GM12872 (cell line): ENCODE results near the gene FGD6.

Experiments
- TF ChIP-seq, protein P1 (sequence below): IDR thresholded peaks from 3 replicates; pipeline ENCODE4 v1.5.1; 2011; ENCODE audit warnings: low read depth, mild to moderate bottlenecking, low read length, moderate library complexity; ENCODE audit not compliant: insufficient read depth

The FGD6 gene

DNA sequence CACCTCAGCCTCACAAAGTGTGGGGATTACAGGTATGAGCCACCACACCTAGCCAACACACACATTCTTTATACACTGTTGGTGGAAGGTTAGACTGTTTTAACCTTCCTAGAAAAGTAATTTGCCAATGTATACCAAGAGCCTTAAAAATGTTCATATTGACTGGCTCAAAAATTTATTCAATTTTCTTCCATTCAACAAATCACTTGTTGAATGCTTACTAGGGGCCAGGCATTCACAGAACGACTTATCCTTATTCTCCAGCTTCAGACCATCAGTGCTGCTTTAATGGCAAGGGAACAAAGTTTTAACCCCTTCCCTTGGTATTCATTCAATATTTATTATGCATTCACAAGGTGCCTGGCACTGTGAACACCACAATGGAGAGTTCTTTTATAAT is 146.9 kb downstream of the FGD6 start:
- TF ChIP-seq, protein P1, sequence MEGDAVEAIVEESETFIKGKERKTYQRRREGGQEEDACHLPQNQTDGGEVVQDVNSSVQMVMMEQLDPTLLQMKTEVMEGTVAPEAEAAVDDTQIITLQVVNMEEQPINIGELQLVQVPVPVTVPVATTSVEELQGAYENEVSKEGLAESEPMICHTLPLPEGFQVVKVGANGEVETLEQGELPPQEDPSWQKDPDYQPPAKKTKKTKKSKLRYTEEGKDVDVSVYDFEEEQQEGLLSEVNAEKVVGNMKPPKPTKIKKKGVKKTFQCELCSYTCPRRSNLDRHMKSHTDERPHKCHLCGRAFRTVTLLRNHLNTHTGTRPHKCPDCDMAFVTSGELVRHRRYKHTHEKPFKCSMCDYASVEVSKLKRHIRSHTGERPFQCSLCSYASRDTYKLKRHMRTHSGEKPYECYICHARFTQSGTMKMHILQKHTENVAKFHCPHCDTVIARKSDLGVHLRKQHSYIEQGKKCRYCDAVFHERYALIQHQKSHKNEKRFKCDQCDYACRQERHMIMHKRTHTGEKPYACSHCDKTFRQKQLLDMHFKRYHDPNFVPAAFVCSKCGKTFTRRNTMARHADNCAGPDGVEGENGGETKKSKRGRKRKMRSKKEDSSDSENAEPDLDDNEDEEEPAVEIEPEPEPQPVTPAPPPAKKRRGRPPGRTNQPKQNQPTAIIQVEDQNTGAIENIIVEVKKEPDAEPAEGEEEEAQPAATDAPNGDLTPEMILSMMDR, result no peak

- TF ChIP-seq, protein P1, result no peak
Observed at GRCh38 chr12:95066091-95066855, 151.0 kb downstream of the FGD6 start.

GRCh38 chr12:95060951-95061350 is 156.3 kb downstream of the FGD6 start:
- TF ChIP-seq, protein P1, result no peak

- TF ChIP-seq, protein P1, result no peak
Observed at GRCh38 chr12:95059984-95060383, 157.3 kb downstream of the FGD6 start.

DNA sequence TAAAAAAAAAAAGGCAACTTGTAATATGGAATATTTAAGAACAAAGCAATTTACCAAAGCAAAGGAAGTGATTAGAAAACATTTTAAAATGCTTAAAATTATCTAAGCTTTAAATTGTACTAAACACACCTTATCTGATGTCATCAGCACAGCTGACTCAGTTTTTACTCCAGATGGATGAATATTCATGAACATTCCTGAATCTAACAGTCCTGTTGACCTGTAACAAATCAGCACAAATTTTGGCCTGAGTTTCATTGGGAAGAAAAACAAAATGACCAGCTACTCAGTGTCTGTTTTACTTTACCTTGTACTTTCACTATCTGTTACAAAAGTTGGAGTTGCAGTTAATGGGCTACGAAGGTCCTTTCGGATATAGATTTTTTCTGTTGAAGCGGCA is 159.8 kb downstream of the FGD6 start:
- TF ChIP-seq, protein P1, result no peak

DNA sequence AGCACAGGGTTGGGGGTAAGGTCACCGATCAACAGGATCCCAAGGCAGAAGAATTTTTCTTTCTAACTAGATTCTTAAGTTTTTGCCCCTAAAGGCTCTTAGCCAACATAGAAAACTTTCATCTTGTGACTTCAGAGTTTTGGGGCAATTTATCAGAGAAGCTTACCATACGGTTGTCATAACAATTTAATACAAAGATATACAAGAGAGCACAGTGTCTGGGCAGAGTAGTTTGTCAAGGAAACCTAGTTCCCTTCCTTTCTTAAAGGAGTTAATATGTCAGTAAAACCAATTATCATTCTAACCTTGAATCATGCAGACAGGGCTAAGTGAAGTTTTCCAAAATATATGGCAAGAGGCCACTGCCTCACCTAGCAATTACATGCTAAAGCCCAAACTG is 162.2 kb downstream of the FGD6 start:
- TF ChIP-seq, protein P1, result no peak

- TF ChIP-seq, protein P1, result no peak
Observed at GRCh38 chr12:95054206-95054605, 163.1 kb downstream of the FGD6 start.
